SK-N-SH (cell line): Measurements from ENCODE around the gene USP46. TPM values are rescaled to one million over a fixed set of nuclear protein-coding genes. Genes with fewer than 3 reads are reported as not detected.
A peak's percentile ranks its signal among the peaks of the same experiment; 100 is the strongest.

Source experiments
- CTCF ChIA-PET: fragments of 300-600, 350-600 bp; formaldehyde crosslinking; extraction: SDS; loops from one replicate; lab custom pipeline; 2021; lab: Yijun Ruan, JAX
- POLR2A ChIA-PET: fragments of 350-600 bp; sonication (Branson Sonifier 250); formaldehyde crosslinking; extraction: SDS; loops from one replicate; lab custom pipeline; 2020; ENCODE audit warnings: antibody characterized with exemption, inconsistent platforms; lab: Yijun Ruan, JAX
- DNase-seq: peaks from one replicate; pipeline ENCODE4 v3.0.0; 2012
- H2AFZ ChIP-seq: fragments of 200-600 bp; sonication (generic); 2 replicates; pipeline ENCODE4 v1.8.1; 2016; ENCODE audit warnings: antibody characterized with exemption, mild to moderate bottlenecking, low read depth
- H3F3A ChIP-seq: fragments of 200-600 bp; sonication (generic); replicated peaks from 2 replicates; pipeline ENCODE3; 2016; ENCODE audit warnings: antibody characterized with exemption, mild to moderate bottlenecking; ENCODE audit not compliant: insufficient read depth
- H3K27ac ChIP-seq, 2 experiments: fragments of 200-500 bp in 1 of 2; fragments of 200-600 bp in 1 of 2; sonication (Bioruptor generic) in 1 of 2; sonication (generic), shearing (Covaris generic) in 1 of 2; 2 replicates each; pipeline versions ENCODE4 v1.5.1 to v1.6.1; 2014 to 2016; ENCODE audit warnings: low read depth in 2 of 2, inconsistent platforms in 1 of 2, low read length in 1 of 2, mild to moderate bottlenecking in 1 of 2, mixed read lengths in 1 of 2
- H3K27me3 ChIP-seq: fragments of 200-600 bp; sonication (generic), shearing (Covaris generic); 2 replicates; pipeline ENCODE4 v1.6.1; 2016; ENCODE audit warnings: mixed run types; ENCODE audit not compliant: insufficient read depth
- H3K36me3 ChIP-seq, 2 experiments: fragments of 200-500 bp in 1 of 2; fragments of 200-600 bp in 1 of 2; sonication (Bioruptor generic) in 1 of 2; sonication (generic) in 1 of 2; replicated peaks in 1 of 2; 2 replicates each; pipeline versions ENCODE3 to v1.5.1; 2014 to 2016; ENCODE audit warnings: low read length in 1 of 2, mild to moderate bottlenecking in 1 of 2; ENCODE audit not compliant: insufficient read depth in 2 of 2, control insufficient read depth in 1 of 2
- H3K4me1 ChIP-seq, 2 experiments: fragments of 200-500 bp in 1 of 2; fragments of 200-600 bp in 1 of 2; sonication (Bioruptor generic) in 1 of 2; sonication (generic), shearing (Covaris generic) in 1 of 2; 2 replicates each; pipeline versions ENCODE4 v1.5.1 to v1.6.1; 2014 to 2016; ENCODE audit warnings: low read depth in 1 of 2, low read length in 1 of 2, mixed run types in 1 of 2; ENCODE audit not compliant: insufficient read depth in 2 of 2, control insufficient read depth in 1 of 2
- H3K4me2 ChIP-seq: fragments of 200-600 bp; sonication (generic), shearing (Covaris generic); 2 replicates; pipeline ENCODE4 v1.6.1; 2017; ENCODE audit warnings: mixed run types
- H3K4me3 ChIP-seq, 2 experiments: fragments of 200-500 bp in 1 of 2; fragments of 200-600 bp in 1 of 2; sonication (Bioruptor generic) in 1 of 2; sonication (generic), shearing (Covaris generic) in 1 of 2; 2 replicates each; pipeline versions ENCODE4 v1.5.1 to v1.8.1; 2014 to 2016; ENCODE audit warnings: low read depth in 2 of 2, inconsistent platforms in 1 of 2, low read length in 1 of 2, mild to moderate bottlenecking in 1 of 2, mixed read lengths in 1 of 2, moderate library complexity in 1 of 2
- H3K79me2 ChIP-seq: fragments of 200-600 bp; sonication (generic); 2 replicates; pipeline ENCODE4 v1.8.1; 2017; ENCODE audit warnings: mild to moderate bottlenecking; ENCODE audit not compliant: insufficient read depth
- H3K9ac ChIP-seq: fragments of 200-600 bp; sonication (generic); 2 replicates; pipeline ENCODE4 v1.6.1; 2017; ENCODE audit warnings: mixed run types
- H3K9me2 ChIP-seq: fragments of 200-600 bp; sonication (generic); 2 replicates; pipeline ENCODE4 v1.6.1; 2017; ENCODE audit warnings: mixed run types
- H3K9me3 ChIP-seq: fragments of 200-600 bp; sonication (generic); 2 replicates; pipeline ENCODE4 v1.6.1; 2017; ENCODE audit warnings: mixed run types, mild to moderate bottlenecking, moderate library complexity
- H4K20me1 ChIP-seq: fragments of 200-600 bp; sonication (generic); 2 replicates; pipeline ENCODE4 v1.6.1; 2017; ENCODE audit warnings: mild to moderate bottlenecking, mixed run types; ENCODE audit not compliant: insufficient read depth
- CHD2 ChIP-seq: fragments of 150-350 bp; IDR thresholded peaks from 2 replicates; pipeline ENCODE4 v1.6.1; 2018; ENCODE audit warnings: low read length; ENCODE audit not compliant: partially characterized antibody
- FOSL2 ChIP-seq: IDR thresholded peaks from 2 replicates; pipeline ENCODE4 v1.4.0; 2012; ENCODE audit warnings: low read depth, mild to moderate bottlenecking, moderate library complexity, borderline replicate concordance
- GABPA ChIP-seq: IDR thresholded peaks from 2 replicates; pipeline ENCODE4 v1.4.0; 2012; ENCODE audit warnings: low read depth, mild to moderate bottlenecking
- GATA2 ChIP-seq: sonication (generic); formaldehyde crosslinking; IDR thresholded peaks from 2 replicates; pipeline ENCODE4 v1.5.0; 2020; ENCODE audit warnings: mild to moderate bottlenecking, missing genetic modification reagents
- JUND ChIP-seq: IDR thresholded peaks from 2 replicates; pipeline ENCODE4 v1.4.0; 2012
- RFX5 ChIP-seq: IDR thresholded peaks from 2 replicates; pipeline ENCODE4 v1.6.1; 2012; ENCODE audit warnings: mild to moderate bottlenecking, improper control_type of control experiment, low read length
- SMC3 ChIP-seq: IDR thresholded peaks from 2 replicates; pipeline ENCODE4 v1.6.1; 2012; ENCODE audit warnings: low read depth, low read length, improper control_type of control experiment
- TCF12 ChIP-seq: IDR thresholded peaks from 2 replicates; pipeline ENCODE4 v1.4.0; 2012
- TEAD4 ChIP-seq: IDR thresholded peaks from 2 replicates; pipeline ENCODE4 v1.4.0; 2012; ENCODE audit warnings: mild to moderate bottlenecking, borderline replicate concordance; ENCODE audit not compliant: insufficient read depth
- YY1 ChIP-seq: IDR thresholded peaks from 2 replicates; pipeline ENCODE4 v1.4.0; 2012; ENCODE audit warnings: low read depth, mild to moderate bottlenecking
- WGBS: methylation state at CpG from one replicate; pipeline ENCODE4 v1.1.6; 2017; ENCODE audit warnings: low lambda C conversion rate; 5-methylcytosine and 5-hydroxymethylcytosine counted together
- polyA plus RNA-seq, 3 experiments: library from polyadenylated mRNA; depleted of rRNA; stranded (reverse); fragments of >200 nt; gene quantifications; 2 replicates each; pipeline ENCODE4 v1.2.3, GENCODE V29; 2012
- TF ChIP-seq, protein P1 (sequence below): IDR thresholded peaks from 2 replicates; pipeline ENCODE4 v1.4.0; 2012; ENCODE audit warnings: low read depth, borderline replicate concordance

USP46 gene
- polyA plus RNA-seq, 1 of the 3 experiments (the other 2 are of a cell fraction) = 4.5 TPM

- no peaks in the 10 kb centered on the region for H3F3A ChIP-seq
- ChIA-PET CTCF (interaction anchor here (0.6 to 1.6 kb wide), 2 partner anchors 9 to 257 kb away, joined by 3 to 7 read pairs; no protein-coding TSS in a partner anchor), POLR2A (no interaction called here)
- no peaks in the 10 kb centered on the region for H3K36me3 ChIP-seq
- no peak overlapping the region for H3K4me3 ChIP-seq
- no peak overlapping the region for H3K4me2 ChIP-seq
- 83% methylated on average over 2 of the region's 2 CpGs for WGBS
- no peak for DNase-seq
- H3K9me3 ChIP-seq = no peaks in the 10 kb centered on the region
- TF ChIP-seq GATA2 = no peak
- TF ChIP-seq, protein P1, sequence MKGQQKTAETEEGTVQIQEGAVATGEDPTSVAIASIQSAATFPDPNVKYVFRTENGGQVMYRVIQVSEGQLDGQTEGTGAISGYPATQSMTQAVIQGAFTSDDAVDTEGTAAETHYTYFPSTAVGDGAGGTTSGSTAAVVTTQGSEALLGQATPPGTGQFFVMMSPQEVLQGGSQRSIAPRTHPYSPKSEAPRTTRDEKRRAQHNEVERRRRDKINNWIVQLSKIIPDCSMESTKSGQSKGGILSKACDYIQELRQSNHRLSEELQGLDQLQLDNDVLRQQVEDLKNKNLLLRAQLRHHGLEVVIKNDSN = no peak
- H2AFZ ChIP-seq = no peak overlapping the region
- no peak overlapping the region for H3K9ac ChIP-seq
- H3K27me3 ChIP-seq = no peaks in the 10 kb centered on the region
- H3K27ac ChIP-seq = no peak overlapping the region
- H3K9me2 ChIP-seq = no peaks in the 10 kb centered on the region
- no peaks in the 10 kb centered on the region for H3K79me2 ChIP-seq
- H3K4me1 ChIP-seq = no peaks in the 10 kb centered on the region; a peak in 1 of 4 replicates
- no peaks in the 10 kb centered on the region for H4K20me1 ChIP-seq
Observed at GRCh38 chr4:52578951-52579350, 80.2 kb downstream of the USP46 start.

GRCh38 chr4:52577624-52577962 is 81.5 kb downstream of the USP46 start:
- Histone ChIP-seq H3K27ac (no peak overlapping the region), H3K27me3 (no peaks in the 10 kb centered on the region), H3K4me3 (no peak overlapping the region)
- no peak for TF ChIP-seq YY1
- TF ChIP-seq RFX5 = no peak
- no peak for TF ChIP-seq GATA2
- TF ChIP-seq, all 33 proteins: peak for 0
- H4K20me1 ChIP-seq = no peaks in the 10 kb centered on the region
- no peaks in the 10 kb centered on the region; a peak in 1 of 4 replicates for H3K4me1 ChIP-seq
- no peak for DNase-seq
- POLR2A ChIA-PET = no interaction called here
- peaks cover 5% of the 10 kb centered on the region for H3F3A ChIP-seq
- no peak overlapping the region for H3K9ac ChIP-seq
- CTCF ChIA-PET = interaction anchor here (1.0 to 1.6 kb wide), 3 partner anchors 10 to 31 kb away, joined by 3 to 4 read pairs (median 3); no protein-coding TSS in a partner anchor
- no peaks in the 10 kb centered on the region for H3K36me3 ChIP-seq
- H2AFZ ChIP-seq = no peak overlapping the region
- WGBS = 84% methylated on average over 4 of the region's 4 CpGs
- no peaks in the 10 kb centered on the region for H3K9me2 ChIP-seq
- no peak overlapping the region for H3K4me2 ChIP-seq
- H3K9me3 ChIP-seq = no peaks in the 10 kb centered on the region
- H3K79me2 ChIP-seq = no peaks in the 10 kb centered on the region

- H3K9me2 ChIP-seq = no peaks in the 10 kb centered on the region
- ChIA-PET CTCF (interaction anchor here (1.0 to 1.6 kb wide), 3 partner anchors 9 to 31 kb away, joined by 3 to 4 read pairs (median 3); no protein-coding TSS in a partner anchor), POLR2A (no interaction called here)
- H3K4me1 ChIP-seq = no peaks in the 10 kb centered on the region; a peak in 1 of 4 replicates
- TF ChIP-seq TCF12 = no peak
- no peak for TF ChIP-seq SMC3
- no peak for TF ChIP-seq CHD2
- no peak for TF ChIP-seq JUND
- TF ChIP-seq FOSL2 = peak; percentile 17; the same call in 1 of the 2 replicates
- no peak for TF ChIP-seq TEAD4
- TF ChIP-seq GABPA = no peak
- TF ChIP-seq, all 33 proteins: peak for 1
- Histone ChIP-seq H3F3A (peaks cover 5% of the 10 kb centered on the region), H3K27ac (no peak overlapping the region), H3K9me3 (no peaks in the 10 kb centered on the region), H3K4me3 (no peak overlapping the region), H3K79me2 (no peaks in the 10 kb centered on the region), H3K27me3 (no peaks in the 10 kb centered on the region), H3K36me3 (no peaks in the 10 kb centered on the region), H3K4me2 (no peak overlapping the region), H3K9ac (no peak overlapping the region), H4K20me1 (no peaks in the 10 kb centered on the region), H2AFZ (no peak overlapping the region; the same call in 1 of the 2 replicates)
- 50% methylated on average over 1 of the region's 1 CpG for WGBS
- no peak for DNase-seq
Observed at GRCh38 chr4:52576961-52577623, 82.0 kb downstream of the USP46 start.
